ENCODE measurements around the gene COL18A1. TPM values are rescaled to one million over a fixed set of nuclear protein-coding genes. Genes with fewer than 3 reads are reported as not detected.
"Not testable (repeated sequence)": the region's sequence is repeated elsewhere in the genome, so short reads cannot be mapped to it uniquely, and the experiment has no call there.

The COL18A1 gene
- total RNA-seq, 1 donor from 2014 or later = 7.8 TPM

- intact Hi-C loops (cut with micrococcal nuclease) = no loop called here
These were observed 147.9 kb downstream of the COL18A1 start for GRCh38 chr21:45552696-45553391.

- intact Hi-C loops (cut with micrococcal nuclease) = loop anchor here (1.0 to 2.0 kb wide), 7 partner anchors 12 to 326 kb away; partner anchors contain the start of genes PCBP3 and SLC19A1
These were observed 149.7 kb downstream of the COL18A1 start for GRCh38 chr21:45554477-45555175.

DNA sequence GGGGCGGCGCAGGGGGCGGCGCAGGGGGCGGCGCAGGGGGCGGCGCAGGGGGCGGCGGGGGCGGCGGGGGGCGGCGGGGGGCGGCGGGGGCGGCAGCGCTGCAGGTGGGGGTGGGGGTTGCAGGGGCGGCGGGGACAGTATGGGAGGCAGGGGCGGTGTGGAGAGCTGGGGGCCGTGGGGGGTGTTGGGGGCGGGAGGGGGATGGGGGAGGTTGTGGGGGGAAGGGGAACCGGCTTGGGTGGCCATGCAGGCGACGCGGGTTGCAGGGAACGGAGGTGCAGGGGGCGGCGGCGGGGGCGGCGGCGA, 150.2 kb downstream of the COL18A1 start:
- intact Hi-C loops (cut with micrococcal nuclease) = loop anchor here (1.0 to 2.0 kb wide), 5 partner anchors 13 to 262 kb away; partner anchors contain the start of genes PCBP3 and SLC19A1

DNA sequence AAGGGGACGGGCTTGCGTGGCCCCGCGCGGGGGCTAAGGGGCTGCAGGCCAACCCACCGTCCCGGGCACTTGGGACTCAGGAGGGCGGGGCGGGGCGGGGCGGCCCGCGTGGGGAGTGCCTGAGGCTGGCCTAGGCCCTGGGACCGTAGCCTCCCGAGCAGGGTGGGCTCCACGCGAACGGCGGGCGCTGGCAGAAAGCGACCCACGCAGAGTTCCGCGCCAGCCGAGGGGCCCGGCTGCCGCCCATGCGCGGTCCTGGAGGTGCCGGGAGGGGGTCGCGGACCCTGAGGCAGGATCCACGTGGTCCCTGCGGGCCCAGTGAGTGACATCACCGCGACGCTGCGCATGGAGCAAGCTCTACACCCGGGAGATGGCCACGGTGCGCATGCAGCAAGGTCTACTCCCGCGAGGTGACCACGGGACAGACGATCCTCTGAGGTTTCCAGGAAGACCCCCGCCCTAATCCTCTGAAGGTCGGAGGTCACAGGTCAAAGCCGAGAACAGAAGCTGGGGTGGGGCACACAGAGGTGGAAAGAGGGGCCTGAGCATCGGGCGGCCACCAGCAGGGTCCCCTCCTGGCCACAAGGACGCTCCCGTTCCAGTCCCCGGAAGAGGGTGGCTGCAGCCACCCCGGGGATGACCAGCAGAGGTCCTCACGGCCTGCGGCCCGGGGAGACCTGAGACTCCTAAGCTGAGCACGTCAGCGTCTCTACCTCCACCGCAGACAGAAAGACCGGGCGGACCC, 150.8 kb downstream of the COL18A1 start:
- intact Hi-C loops (cut with micrococcal nuclease) = loop anchor here (1.0 to 2.0 kb wide), 6 partner anchors 13 to 263 kb away; partner anchors contain the start of genes PCBP3 and SLC19A1

- intact Hi-C loops (cut with micrococcal nuclease) = loop anchor here (1.0 kb wide), 1 partner anchor 40 kb away; no protein-coding TSS in a partner anchor
These were observed 151.3 kb downstream of the COL18A1 start for GRCh38 chr21:45556302-45556644.

- intact Hi-C loops (cut with micrococcal nuclease) = loop anchor here (1.0 kb wide), 1 partner anchor 39 kb away; no protein-coding TSS in a partner anchor
These were observed 152.0 kb downstream of the COL18A1 start for GRCh38 chr21:45556645-45557615.

- intact Hi-C loops (cut with micrococcal nuclease) = no loop called here
These were observed 152.7 kb downstream of the COL18A1 start for GRCh38 chr21:45557616-45558043.

DNA sequence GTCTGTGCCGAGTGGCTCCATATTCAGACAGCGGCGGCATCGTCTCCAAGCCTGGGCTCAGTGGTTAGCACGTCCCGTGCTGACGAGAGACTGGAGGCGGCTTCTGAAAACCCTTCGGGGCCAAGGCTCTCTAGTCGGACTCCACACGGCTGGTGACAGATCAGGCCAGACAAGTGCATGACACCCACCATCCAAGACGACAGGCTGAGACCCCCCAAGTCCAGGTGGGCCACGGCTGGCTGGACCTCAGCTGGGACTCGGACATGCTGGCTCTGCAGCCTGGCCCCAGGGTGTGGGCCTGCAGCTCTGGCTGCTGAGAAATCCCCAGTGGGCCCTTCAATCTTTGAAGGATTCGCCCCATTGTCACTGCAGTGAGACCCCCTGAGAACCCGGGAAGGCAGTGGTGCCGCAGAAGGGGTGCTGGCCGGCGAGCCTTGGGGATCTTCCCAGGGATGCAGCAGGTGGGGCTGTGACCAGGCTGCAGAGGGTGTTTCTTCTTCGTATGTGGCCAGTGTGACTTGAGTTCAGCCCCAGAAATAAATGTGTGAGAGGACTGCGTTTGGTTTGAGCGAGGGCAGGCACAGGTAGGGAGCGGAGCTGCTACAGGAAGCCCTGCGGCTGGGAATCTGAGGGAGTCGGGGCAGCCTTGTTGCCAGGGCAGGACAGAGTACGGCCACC, 153.2 kb downstream of the COL18A1 start:
- intact Hi-C loops (cut with micrococcal nuclease) = no loop called here

DNA sequence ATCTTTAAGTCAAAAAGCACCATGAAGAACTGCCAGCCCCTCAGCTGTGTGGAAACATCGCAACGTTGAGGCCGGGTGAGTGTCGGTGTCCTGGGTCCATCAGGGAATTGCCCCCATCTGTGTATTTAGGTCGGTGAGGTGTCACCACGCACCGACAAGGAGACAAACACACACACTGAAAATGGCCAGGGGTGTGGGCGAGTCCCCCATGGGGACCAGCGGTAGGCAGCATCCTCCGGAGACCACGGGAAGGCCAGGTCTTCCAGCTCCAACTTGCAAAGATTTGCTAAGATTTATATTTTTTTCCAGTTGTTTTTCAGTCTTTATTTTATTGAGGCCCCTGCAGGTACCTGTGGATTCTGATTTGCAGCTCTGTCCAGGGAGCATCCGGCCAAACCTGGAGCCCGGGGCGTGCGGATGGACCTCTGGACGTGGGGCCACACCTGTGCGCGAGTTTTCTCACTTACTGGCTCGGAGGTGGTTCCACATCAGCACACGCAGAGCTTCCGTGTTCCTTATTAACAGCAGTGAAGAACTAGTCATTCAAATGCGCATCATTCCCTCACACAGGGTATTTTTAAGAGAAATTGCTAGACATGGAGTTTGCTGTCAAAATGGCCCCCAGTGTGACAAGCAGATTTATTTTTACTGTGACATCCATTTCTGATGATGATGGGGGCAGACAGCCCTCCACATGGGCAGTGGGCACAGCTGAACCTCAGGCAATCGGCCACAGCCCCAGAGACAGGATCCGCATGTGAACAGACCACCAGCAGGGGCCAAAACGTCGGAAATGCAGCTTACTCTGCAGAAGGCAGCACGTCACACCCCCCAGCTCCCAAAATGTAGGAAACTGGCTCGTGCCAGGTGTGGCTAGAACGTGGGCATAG, 154.5 kb downstream of the COL18A1 start:
- intact Hi-C loops (cut with micrococcal nuclease) = no loop called here

DNA sequence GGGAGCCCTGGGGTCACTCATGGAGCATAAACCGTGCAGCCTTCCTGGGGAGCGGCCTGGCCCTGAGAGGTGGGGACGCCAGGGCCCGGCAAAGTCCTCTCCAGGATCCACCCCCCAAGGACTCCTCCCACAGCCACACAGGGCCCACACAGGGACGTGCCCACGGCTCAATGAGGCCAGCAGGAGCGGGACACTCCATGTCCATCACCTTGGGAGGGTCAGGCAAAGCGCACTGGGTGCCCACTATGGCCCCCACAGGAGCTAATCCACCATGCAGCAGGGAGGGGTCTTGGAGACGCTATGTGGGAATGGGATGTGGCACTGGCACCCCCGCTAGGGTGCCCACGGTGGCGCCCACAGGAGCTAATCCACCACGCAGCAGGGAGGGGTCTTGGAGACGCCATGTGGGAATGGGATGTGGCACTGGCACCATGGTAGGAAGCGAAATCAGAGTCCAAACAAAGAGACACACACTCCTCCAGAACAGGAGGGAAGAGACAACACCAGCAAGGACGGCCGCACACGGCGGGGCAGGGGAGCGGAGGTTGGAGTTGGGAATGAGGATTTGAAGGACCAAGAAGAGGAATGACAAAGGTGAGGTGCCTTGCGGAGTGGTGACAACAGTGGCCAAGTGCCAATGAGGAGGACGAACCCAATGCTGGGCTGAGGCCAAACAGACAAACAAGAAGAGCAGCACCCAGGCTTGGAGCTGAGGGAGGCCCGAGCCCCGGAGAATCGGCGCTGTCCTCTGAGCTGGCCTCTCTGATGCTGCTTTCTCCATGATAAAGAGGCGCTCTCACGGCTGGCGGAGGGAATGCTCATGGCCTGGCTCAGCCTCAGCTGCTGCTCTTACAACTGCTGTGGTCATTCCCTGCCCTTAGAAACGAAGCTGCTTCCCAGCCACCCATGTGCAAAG, 155.4 kb downstream of the COL18A1 start:
- intact Hi-C loops (cut with micrococcal nuclease) = no loop called here

DNA sequence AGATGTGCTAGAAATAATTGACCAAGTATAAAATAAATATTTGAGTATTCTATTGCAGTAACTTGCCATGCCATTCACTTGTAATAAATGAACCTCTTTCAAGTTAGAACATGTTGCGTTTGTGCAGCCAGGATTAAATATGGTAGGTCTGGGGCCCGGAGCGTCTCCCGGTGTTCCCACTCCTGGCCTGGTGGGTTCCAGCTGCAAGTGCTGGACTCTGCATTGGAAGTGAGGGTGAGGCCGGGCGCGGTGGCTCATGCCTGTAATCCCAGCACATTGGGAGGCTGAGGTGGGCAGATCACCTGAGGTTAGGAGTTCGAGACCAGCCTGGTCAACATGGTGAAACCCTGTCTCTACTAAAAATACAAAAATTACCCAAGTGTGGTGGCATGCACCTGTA, 156.3 kb downstream of the COL18A1 start:
- intact Hi-C loops (cut with micrococcal nuclease) = not testable (repeated sequence)

- intact Hi-C loops (cut with micrococcal nuclease) = no loop called here
These were observed 157.4 kb downstream of the COL18A1 start for GRCh38 chr21:45562402-45562801.

GRCh38 chr21:45562965-45563364, 158.0 kb downstream of the COL18A1 start:
- intact Hi-C loops (cut with micrococcal nuclease) = no loop called here

Other genes starting within 250 kb of the COL18A1 start
- 18.0 and 20.4 TPM in 2 replicates for gene POFUT2, start 117.3 kb upstream of the COL18A1 start, total RNA-seq
- gene SLC19A1, start 137.3 kb downstream of the COL18A1 start, total RNA-seq = 61.9 and 64.4 TPM in 2 replicates
- 11.0 and 14.0 TPM in 2 replicates for gene PCBP3, start 238.6 kb downstream of the COL18A1 start, total RNA-seq